ENCODE measurements around the gene PCDHGA8.
"Not testable (repeated sequence)": the region's sequence is repeated elsewhere in the genome, so short reads cannot be mapped to it uniquely, and the experiment has no call there.

PCDHGA8 gene

GRCh38 chr5:141383345-141383744 is 9.1 kb upstream of the PCDHGA8 start:
- peak overlapping the region; percentile 46 for H3K4me3 ChIP-seq (ENCODE audit: low read depth, low read length)
- DNase-seq (ENCODE audit: low read depth, low spot score) = no peak
- no peak for TF ChIP-seq CTCF (IDR thresholded peaks at IDR 0.05; ENCODE audit: low read depth, low read length)
- in situ Hi-C loops (cut with HindIII; ENCODE audit: low sequenced_read_pairs) = no loop called here

- no peak overlapping the region for H3K4me3 ChIP-seq (ENCODE audit: low read depth, low read length)
- in situ Hi-C loops (cut with HindIII; ENCODE audit: low sequenced_read_pairs) = no loop called here
- no peak for TF ChIP-seq CTCF (IDR thresholded peaks at IDR 0.05; ENCODE audit: low read depth, low read length)
- no peak for DNase-seq (ENCODE audit: low read depth, low spot score)
Measured at GRCh38 chr5:141384471-141385267, 7.8 kb upstream of the PCDHGA8 start.

- peak within 1 kb of the TSS; percentile 33 for H3K4me3 ChIP-seq (ENCODE audit: low read depth, low read length)
- peak; percentile 53 for TF ChIP-seq CTCF (IDR thresholded peaks at IDR 0.05; ENCODE audit: low read depth, low read length)
- in situ Hi-C loops (cut with HindIII; ENCODE audit: low sequenced_read_pairs) = not testable (repeated sequence)
- peak; percentile 55 for DNase-seq (ENCODE audit: low read depth, low spot score)
Measured at GRCh38 chr5:141387557-141388311, 4.7 kb upstream of the PCDHGA8 start, which contains the start of gene PCDHGB4. PCDHGB4 (plus strand) TSS chr5:141387698; CDS start chr5:141387885, 187 bp downstream.

GRCh38 chr5:141388661-141389060 is 3.8 kb upstream of the PCDHGA8 start:
- TF ChIP-seq CTCF (IDR thresholded peaks at IDR 0.05; ENCODE audit: low read depth, low read length) = no peak
- in situ Hi-C loops (cut with HindIII; ENCODE audit: low sequenced_read_pairs) = no loop called here
- H3K4me3 ChIP-seq (ENCODE audit: low read depth, low read length) = no peak overlapping the region
- no peak for DNase-seq (ENCODE audit: low read depth, low spot score)

GRCh38 chr5:141389153-141390042 is 3.0 kb upstream of the PCDHGA8 start:
- in situ Hi-C loops (cut with HindIII; ENCODE audit: low sequenced_read_pairs) = no loop called here
- H3K4me3 ChIP-seq (ENCODE audit: low read depth, low read length) = no peak overlapping the region
- TF ChIP-seq CTCF (IDR thresholded peaks at IDR 0.05; ENCODE audit: low read depth, low read length) = no peak
- no peak for DNase-seq (ENCODE audit: low read depth, low spot score)

- H3K4me3 ChIP-seq (ENCODE audit: low read depth, low read length) = no peak overlapping the region
- TF ChIP-seq CTCF (IDR thresholded peaks at IDR 0.05; ENCODE audit: low read depth, low read length) = no peak
- in situ Hi-C loops (cut with HindIII; ENCODE audit: low sequenced_read_pairs) = no loop called here
- DNase-seq (ENCODE audit: low read depth, low spot score) = no peak
Measured at GRCh38 chr5:141393267-141393666, 834 bp downstream of the PCDHGA8 start.

- DNase-seq (ENCODE audit: low read depth, low spot score); in situ Hi-C loops (cut with HindIII; ENCODE audit: low sequenced_read_pairs); H3K4me3 ChIP-seq (ENCODE audit: low read depth, low read length): not testable (repeated sequence)
Measured at GRCh38 chr5:141394401-141395187, 2.2 kb downstream of the PCDHGA8 start.

Data from astrocyte of the spinal cord (primary cell).